Kidney (tissue), 14 donors: ENCODE results near the gene DAND5. TPM values are rescaled to one million over a fixed set of nuclear protein-coding genes. Genes with fewer than 3 reads are reported as not detected.

Experiments used
- DNase-seq, 5 donors: peaks; one replicate each; pipeline ENCODE4 v3.0.0-alpha.2; 2013 to 2020
- FAIRE-seq: peaks from 2 replicates; lab custom pipeline; 2012; peaks lifted over from hg19 to GRCh38; lab: Jason Lieb, UNC
- H3K27ac ChIP-seq, 2 donors: one replicate each; pipeline ENCODE4 v1.7.0; 2013; ENCODE audit warnings: low read depth in 2 of 2, low read length in 2 of 2, inconsistent platforms in 1 of 2
- H3K27me3 ChIP-seq: one replicate; pipeline ENCODE4 v1.7.1; 2013; ENCODE audit warnings: low read length, inconsistent platforms; ENCODE audit not compliant: control insufficient read depth, insufficient read depth
- H3K36me3 ChIP-seq, 3 donors: one replicate each; pipeline versions ENCODE4 v1.7.0 to v1.7.1; 2013; ENCODE audit warnings: low read length in 3 of 3, control low read depth in 1 of 3, inconsistent platforms in 1 of 3; ENCODE audit not compliant: insufficient read depth in 3 of 3, control insufficient read depth in 2 of 3
- H3K4me1 ChIP-seq, 3 donors: one replicate each; pipeline versions ENCODE4 v1.7.0 to v1.7.1; 2013; ENCODE audit warnings: low read length in 3 of 3, inconsistent platforms in 1 of 3, low read depth in 1 of 3; ENCODE audit not compliant: control insufficient read depth in 2 of 3, insufficient read depth in 2 of 3
- H3K4me3 ChIP-seq, 3 donors: one replicate each; pipeline versions ENCODE4 v1.7.0 to v1.8.1; 2013; ENCODE audit warnings: low read length in 3 of 3, control low read depth in 1 of 3, inconsistent platforms in 1 of 3
- H3K9ac ChIP-seq, 3 donors: one replicate each; pipeline versions ENCODE4 v1.7.0 to v1.7.1; 2013; ENCODE audit warnings: low read length in 3 of 3, control low read depth in 1 of 3, inconsistent platforms in 1 of 3
- H3K9me3 ChIP-seq, 3 donors: one replicate each; pipeline versions ENCODE4 v1.7.0 to v1.7.1; 2013; ENCODE audit warnings: low read length in 3 of 3, control low read depth in 1 of 3, inconsistent platforms in 1 of 3; ENCODE audit not compliant: control insufficient read depth in 2 of 3, insufficient read depth in 1 of 3
- CTCF ChIP-seq: IDR thresholded peaks from 3 replicates; pipeline ENCODE4 v1.5.1; 2012; ENCODE audit warnings: mild to moderate bottlenecking, moderate library complexity, borderline replicate concordance; ENCODE audit not compliant: insufficient read depth; ENCODE audit errors: extremely low read depth
- intact Hi-C: fragments of 100-400 bp; cut with DNase I; formaldehyde crosslinking; loops from one replicate; pipeline ENCODE4 v1.11.1; 2022
- polyA plus RNA-seq: library from polyadenylated mRNA; stranded (reverse); fragments of 350-450 nt; fragmentation: Illumina TruSeq; extraction: RNeasy Lipid Tissue Mini Kit (QIAGEN cat#74804); gene quantifications from one replicate; pipeline ENCODE4 v1.2.3, GENCODE V29; 2014; ENCODE audit warnings: low read depth, low replicate concordance; ENCODE audit not compliant: insufficient read depth
- total RNA-seq: library from RNA; stranded (reverse); fragmentation: NEBNext Ultra II Directional; extraction: Animal tissue kit (Norgen Biotek cat#: 25700); gene quantifications from one replicate; pipeline ENCODE4 v1.2.1, GENCODE V29; 2021
- donor health status: control.
- donor health status: control.
- donor health status: control.
- donor health status: control.
- donor health status: control.
- donor health status: DM: yes; HTN: yes; CAD: no.
- donor health status: Normal renal cell carcinoma (clear cell type).

The DAND5 gene
- total and polyA plus RNA-seq, 2 donors from 2014 or later: not detected

- H3K36me3 ChIP-seq: peaks cover 0 to 3% (median 0%) of the 10 kb centered on the region in 3 donors
- H3K9me3 ChIP-seq: no peaks in the 10 kb centered on the region
- DNase-seq (peak in 4 of 5 donors; percentile 43 to 86 (median 78)), FAIRE-seq (no peak)
- H3K27me3 ChIP-seq: peaks cover 13% of the 10 kb centered on the region
- intact Hi-C loops: no loop called here
- peaks cover 0 to 15% (median 2%) of the 10 kb centered on the region in 3 donors for H3K4me1 ChIP-seq
- peak within 1 kb of the TSS; percentile 1 to 73 (median 63) for H3K9ac ChIP-seq
- H3K4me3 ChIP-seq: peak within 1 kb of the TSS; percentile 56 to 94 (median 78)
- H3K27ac ChIP-seq: peak within 1 kb of the TSS; percentile 63 to 69
- TF ChIP-seq CTCF: no peak
These were observed 25.6 kb downstream of the DAND5 start, which contains the start of gene NFIX for GRCh38 chr19:12994701-12995595. Gene NFIX (plus strand): TSS chr19:12995475. CDS start chr19:12995838, 363 bp downstream.

GRCh38 chr19:12995596-12996405 is 26.4 kb downstream of the DAND5 start:
- DNase-seq (peak in 2 of 5 donors; percentile 21 to 80), FAIRE-seq (no peak)
- H3K27ac ChIP-seq: peak overlapping the region; percentile 22 to 69
- peak overlapping the region in 2 of 3 donors; percentile 40 to 73 for H3K9ac ChIP-seq
- intact Hi-C loops: no loop called here
- peak overlapping the region; percentile 56 to 64 (median 64) for H3K4me3 ChIP-seq
- peaks cover 13% of the 10 kb centered on the region for H3K27me3 ChIP-seq
- H3K4me1 ChIP-seq: peaks cover 0 to 15% (median 2%) of the 10 kb centered on the region in 3 donors
- H3K9me3 ChIP-seq: no peaks in the 10 kb centered on the region
- TF ChIP-seq CTCF: no peak
- H3K36me3 ChIP-seq: peaks cover 0 to 3% (median 0%) of the 10 kb centered on the region in 3 donors

- no peaks in the 10 kb centered on the region for H3K9me3 ChIP-seq
- H3K4me1 ChIP-seq: peaks cover 0 to 15% (median 2%) of the 10 kb centered on the region in 3 donors
- intact Hi-C loops: no loop called here
- FAIRE-seq: no peak
- no peak overlapping the region for H3K27ac ChIP-seq
- TF ChIP-seq CTCF: no peak
- H3K27me3 ChIP-seq: peaks cover 11% of the 10 kb centered on the region
- peaks cover 0 to 3% (median 0%) of the 10 kb centered on the region in 3 donors for H3K36me3 ChIP-seq
- H3K9ac ChIP-seq: peak overlapping the region in 1 of 3 donors; percentile 40
- DNase-seq: peak in 1 of 5 donors; percentile 80
- peak overlapping the region; percentile 4 to 64 (median 64) for H3K4me3 ChIP-seq
These were observed 27.2 kb downstream of the DAND5 start for GRCh38 chr19:12996406-12997094.
